GM06990 (cell line): Measurements from ENCODE around the gene ZNF490.
A peak's percentile ranks its signal among the peaks of the same experiment; 100 is the strongest.

Experiments used
- DNase-seq: peaks from one replicate; pipeline ENCODE4 v3.0.0-alpha.2; 2011; ENCODE audit not compliant: insufficient read length; ENCODE audit errors: extremely low read depth
- H3K27me3 ChIP-seq: replicated peaks from 2 replicates; pipeline ENCODE4 v1.6.0; 2011; ENCODE audit warnings: low read length; ENCODE audit not compliant: control insufficient read depth, insufficient read depth
- H3K36me3 ChIP-seq: 2 replicates; pipeline ENCODE4 v1.5.1; 2011; ENCODE audit warnings: low read length; ENCODE audit not compliant: control insufficient read depth, insufficient read depth
- H3K4me3 ChIP-seq: replicated peaks from 2 replicates; pipeline ENCODE4 v1.5.1; 2011; ENCODE audit warnings: low read depth, mild to moderate bottlenecking, control low read depth, low read length
- CTCF ChIP-seq: IDR thresholded peaks from 2 replicates; pipeline ENCODE4 v1.5.1; 2011; ENCODE audit warnings: low read length, control low read depth, mild to moderate bottlenecking, inconsistent platforms; ENCODE audit not compliant: insufficient read depth, poor library complexity, severe bottlenecking

ZNF490 gene

GRCh38 chr19:12610540-12611360, at the start of gene ZNF490, which contains the start of gene ZNF791:
Gene ZNF490, minus strand, starts transcription at chr19:12610813. Its CDS starts 133 bp downstream, at chr19:12610680.
Gene ZNF791, plus strand, starts transcription at chr19:12610920. Its CDS starts 160 bp downstream, at chr19:12611080.
- Histone ChIP-seq H3K4me3 (peak within 1 kb of the TSS; percentile 72), H3K27me3 (no peaks in the 10 kb centered on the region), H3K36me3 (peaks cover 4% of the 10 kb centered on the region)
- TF ChIP-seq CTCF = no peak
- DNase-seq = peak; percentile 93

- H3K36me3 ChIP-seq = peaks cover 41% of the 10 kb centered on the region
- no peaks in the 10 kb centered on the region for H3K27me3 ChIP-seq
- TF ChIP-seq CTCF = peak; percentile 9
- H3K4me3 ChIP-seq = no peak overlapping the region
- DNase-seq = no peak
Measured at GRCh38 chr19:12657966-12658365, 47.4 kb upstream of the ZNF490 start.

GRCh38 chr19:12656899-12657571, 46.4 kb upstream of the ZNF490 start:
- Histone ChIP-seq H3K27me3 (no peaks in the 10 kb centered on the region), H3K4me3 (no peak overlapping the region), H3K36me3 (peaks cover 42% of the 10 kb centered on the region)
- DNase-seq = no peak
- TF ChIP-seq CTCF = no peak

GRCh38 chr19:12655546-12655945, 44.9 kb upstream of the ZNF490 start:
- TF ChIP-seq CTCF = no peak
- H3K27me3 ChIP-seq = no peaks in the 10 kb centered on the region
- H3K4me3 ChIP-seq = no peak overlapping the region
- DNase-seq = no peak
- H3K36me3 ChIP-seq = peaks cover 36% of the 10 kb centered on the region

- peaks cover 36% of the 10 kb centered on the region for H3K36me3 ChIP-seq
- no peak overlapping the region for H3K4me3 ChIP-seq
- H3K27me3 ChIP-seq = no peaks in the 10 kb centered on the region
- DNase-seq = no peak
- TF ChIP-seq CTCF = no peak
Measured at GRCh38 chr19:12652219-12652618, 41.6 kb upstream of the ZNF490 start.
